Anterior cingulate cortex (tissue), 58 donors: ENCODE measurements around the gene SERPINA9.
A peak's percentile ranks its signal among the peaks of the same experiment; 100 is the strongest.

ENCODE experiments used
- DNase-seq, 58 donors: peaks; one replicate each; lab custom pipeline; 2025; lab: John Stamatoyannopoulos, UW

The SERPINA9 gene

DNA sequence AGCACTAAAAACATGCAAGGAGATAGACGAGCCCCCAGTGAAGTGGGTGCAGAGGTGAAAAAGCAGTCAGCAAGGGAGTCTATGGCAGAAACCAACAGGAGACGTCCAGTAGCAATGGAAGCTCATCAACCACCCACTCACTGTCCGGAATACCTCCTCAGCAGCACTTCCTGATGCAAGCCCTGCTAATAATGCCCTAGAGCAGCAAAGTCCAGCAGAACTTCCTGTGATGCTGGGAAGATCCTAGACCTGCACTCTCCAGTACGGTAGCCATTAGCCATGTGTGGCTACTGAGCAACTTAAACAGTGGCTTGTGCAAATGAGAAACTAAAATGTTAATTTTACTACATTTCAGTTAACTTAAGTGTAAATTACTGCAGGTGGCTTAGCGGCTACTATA is 11.0 kb downstream of the SERPINA9 start:
- no peak for DNase-seq

DNA sequence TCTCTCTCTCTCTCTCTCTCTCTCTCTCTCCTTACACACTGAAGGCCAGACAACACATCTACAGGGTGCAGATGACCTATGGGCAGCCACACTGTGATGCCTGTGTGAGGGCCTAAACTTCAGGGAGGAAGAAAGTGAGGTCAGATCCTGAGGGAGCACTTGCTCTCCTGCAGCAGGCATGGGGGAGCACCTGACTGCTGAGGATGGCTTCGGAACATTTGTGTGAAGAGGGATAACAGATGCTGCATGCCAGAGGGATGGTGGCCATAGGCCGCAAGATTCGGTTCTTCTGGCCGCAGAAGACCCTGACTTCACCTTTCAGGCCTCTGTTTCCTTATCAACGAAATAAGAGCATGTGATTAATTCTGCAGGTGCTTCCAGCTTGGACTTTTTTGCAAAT is 11.7 kb downstream of the SERPINA9 start:
- DNase-seq: no peak

DNA sequence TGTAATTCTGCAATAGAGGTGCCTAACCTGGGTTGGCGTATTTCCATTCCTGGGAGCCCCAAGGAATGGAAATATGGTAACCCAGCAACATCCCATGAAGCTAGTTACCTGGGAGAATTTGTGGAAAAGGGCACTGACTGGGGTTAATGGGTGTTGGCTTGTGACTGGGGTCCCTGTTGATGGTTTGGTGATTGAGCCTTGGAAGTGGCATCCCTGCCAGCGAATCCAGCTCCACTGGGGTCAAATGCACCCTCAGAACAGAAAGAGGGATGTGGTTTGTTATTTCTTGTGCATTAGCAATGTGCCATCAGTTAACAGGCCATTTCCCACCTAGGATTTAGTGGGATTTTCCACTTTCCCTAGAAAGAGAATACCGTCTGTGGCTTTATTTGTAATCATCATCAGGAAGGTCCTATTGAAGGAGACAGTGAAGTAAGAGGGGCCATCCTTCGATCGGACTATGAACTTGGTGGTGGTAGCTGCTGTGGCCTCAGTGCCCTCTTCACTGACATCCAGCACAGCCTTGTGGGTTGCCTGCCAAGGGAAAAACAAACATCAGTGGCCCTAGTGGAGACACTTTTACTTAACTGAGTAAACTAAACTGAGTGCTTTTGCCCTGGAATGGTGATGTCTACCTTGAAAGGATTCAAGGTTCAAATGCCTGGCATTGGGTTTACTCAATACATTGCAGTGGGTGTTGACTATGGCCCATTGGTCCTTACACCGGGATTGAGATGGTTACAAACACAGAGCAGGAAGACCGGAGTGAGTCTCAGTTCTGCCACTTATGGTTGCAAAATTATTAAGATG is 13.0 kb downstream of the SERPINA9 start:
- no peak for DNase-seq

DNA sequence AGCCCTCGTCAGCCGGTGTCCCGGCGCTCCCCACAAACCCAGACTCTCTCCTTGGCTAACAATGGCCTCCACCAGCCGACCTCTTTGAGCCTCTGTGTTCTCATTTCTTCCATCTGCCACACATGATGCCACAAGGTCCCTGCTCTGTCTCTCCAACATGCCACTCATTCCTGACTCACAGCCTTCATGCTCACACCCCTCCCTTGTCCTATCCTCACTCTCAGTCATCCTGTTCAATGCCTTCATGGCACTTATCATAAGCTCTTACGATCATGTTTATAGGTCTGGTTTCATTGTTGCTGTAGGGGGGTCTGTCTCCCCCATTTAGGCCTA is 13.8 kb downstream of the SERPINA9 start:
- DNase-seq: no peak

DNA sequence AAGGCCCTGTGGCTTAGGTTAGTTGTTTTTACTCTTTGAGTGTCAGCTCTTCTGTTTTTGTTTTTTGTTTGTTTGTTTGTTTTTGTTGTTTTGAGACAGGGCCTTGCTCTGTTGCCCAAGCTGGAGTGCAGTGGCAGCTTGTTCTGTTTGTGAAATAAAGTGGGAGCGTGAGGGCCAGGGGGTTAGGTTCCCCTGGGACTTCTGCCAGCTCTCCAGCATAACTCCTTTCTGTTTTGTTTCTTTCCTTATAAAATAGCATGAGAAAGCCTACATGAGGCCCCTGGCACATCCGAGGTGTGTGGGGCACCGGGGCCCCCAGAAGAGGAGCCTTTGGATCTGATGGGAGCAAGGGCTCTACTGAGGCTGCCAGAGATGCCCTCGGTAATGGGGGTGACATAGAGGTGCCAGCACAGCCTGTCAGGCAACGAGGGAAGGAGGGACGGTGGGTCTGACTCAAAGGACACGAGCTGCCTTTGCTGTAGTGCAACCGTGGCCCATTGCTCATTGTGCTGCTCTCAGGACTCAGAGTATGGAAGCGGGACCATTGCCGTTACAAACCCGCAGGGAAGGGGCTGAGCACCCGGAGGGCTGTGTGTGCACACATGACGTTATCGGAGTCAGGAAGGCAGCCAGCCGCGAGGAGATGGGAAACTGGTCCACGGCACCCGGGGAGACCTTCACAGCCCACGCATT is 14.3 kb downstream of the SERPINA9 start:
- no peak for DNase-seq

DNA sequence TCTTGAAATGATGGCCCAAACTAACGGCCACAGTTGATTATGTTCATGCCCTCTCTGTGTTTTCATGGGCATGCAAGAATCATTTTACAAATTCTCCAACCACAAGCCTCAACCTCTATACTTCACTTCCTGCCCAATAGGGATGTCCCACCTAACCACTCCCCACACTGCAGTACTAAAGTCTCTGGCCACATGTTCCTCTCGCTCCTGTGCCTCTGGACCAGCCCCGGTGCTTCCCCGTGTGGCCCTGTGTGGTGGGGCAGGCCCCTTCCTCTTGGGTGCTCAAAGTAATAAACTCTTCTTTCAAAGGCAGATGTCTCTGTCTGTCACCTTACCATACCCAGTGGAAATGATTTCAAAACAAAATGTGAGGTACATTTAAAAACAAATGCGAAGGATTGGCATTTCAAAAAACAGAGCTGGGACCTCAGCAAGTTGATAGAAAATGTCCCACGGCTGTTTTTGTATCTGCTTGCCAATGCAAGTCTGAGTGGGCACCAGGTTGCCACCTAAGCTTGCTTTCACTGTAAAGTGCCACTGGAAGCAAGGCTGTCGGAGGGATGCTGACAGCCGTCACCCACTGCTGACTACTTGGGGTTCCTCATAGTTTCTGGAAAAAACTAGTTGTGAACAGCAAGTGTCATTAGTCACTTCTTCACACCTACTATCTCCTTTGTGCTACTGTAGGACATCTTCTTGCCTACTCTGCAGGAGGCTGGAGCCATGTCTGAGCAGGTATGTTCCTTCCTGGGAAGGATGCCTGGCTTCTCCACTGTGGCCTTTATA is 15.2 kb downstream of the SERPINA9 start:
- no peak for DNase-seq

DNA sequence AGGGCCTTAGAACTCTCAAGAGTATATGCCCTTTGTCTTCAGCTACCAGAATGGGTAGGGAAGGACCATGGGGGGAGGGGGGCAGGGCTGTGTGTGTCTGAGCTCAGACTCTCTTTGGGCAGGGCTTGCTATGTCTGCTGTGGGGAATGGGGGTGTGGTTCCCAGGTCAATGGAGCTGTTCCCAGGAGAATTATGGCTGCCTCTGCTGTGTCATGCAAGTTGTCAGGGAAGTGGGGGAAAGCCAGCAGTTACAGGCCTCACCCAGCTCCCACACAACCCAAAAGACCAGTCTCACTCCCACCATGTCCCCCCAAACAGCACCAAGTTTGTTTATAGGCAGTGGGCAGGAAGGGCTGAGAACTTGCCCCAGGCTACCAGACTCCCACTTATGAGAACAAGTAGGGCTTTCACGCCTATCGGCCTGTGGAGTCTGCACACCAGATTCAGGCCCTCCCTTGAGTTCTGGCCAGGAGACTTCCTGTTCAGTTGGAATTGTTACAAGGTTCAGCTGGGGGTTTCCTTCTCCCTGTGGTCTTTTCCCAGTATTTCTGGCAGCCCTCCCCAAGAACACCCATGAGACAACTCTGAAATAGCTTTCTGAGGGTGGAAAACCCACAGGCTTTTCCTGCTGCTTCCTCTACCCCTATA is 17.3 kb downstream of the SERPINA9 start:
- DNase-seq: no peak

DNA sequence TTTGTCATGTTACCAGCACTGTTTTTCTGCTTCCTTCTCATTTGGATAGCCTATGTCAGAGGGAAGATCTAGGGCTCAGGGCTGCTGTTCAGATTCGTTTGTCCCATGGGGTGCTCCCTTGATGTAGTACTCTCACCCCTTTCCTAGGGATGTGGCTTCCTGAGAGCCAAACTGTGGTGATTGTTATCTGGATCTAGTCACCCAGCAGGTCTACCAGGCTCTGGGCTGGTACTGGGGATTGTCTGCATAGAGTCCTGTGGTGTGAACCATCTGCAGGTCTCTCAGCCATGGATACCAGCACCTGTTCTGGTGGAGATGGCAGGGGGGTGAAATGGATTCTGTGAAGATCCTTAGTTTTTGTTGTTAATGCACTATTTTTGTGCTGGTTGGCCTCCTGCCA is 17.9 kb downstream of the SERPINA9 start:
- no peak for DNase-seq

DNA sequence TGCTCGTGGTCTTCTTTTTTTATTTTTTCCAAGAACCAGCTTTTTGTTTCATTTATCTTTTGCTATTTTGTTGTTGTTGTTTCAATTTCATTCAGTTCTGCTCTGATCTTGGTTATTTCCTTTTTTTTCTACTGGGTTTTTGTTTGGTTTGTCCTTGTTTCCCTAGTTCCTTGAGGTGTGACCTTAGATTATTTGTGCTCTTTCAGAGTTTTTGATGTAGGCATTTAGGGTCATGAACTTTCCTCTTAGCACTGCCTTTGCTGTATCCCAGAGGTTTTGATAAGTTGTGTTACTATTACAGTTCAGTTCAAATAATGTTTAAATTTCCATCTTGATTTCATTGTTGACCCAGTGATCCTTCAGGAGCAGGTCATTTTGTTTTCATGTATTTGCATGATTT is 20.1 kb downstream of the SERPINA9 start:
- no peak for DNase-seq

DNA sequence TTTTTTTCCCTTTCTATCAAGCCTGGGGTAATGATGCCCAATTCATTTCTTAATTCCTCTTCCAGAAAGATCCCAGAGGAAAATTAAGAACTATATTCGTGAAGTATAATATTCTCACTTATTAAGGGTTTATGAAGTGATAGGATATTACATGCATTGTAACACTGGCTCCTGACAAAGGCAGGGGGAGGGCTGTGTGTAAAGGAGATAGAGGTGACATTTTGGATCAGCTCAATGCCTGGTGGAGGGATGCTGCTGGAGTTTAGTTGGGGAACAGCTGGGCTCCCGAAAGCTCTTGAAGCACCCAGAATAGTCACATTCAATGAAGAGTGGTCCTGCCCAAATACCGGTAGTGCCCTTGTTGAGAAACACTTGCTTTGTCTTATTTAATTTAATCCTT is 24.2 kb downstream of the SERPINA9 start:
- no peak for DNase-seq

DNA sequence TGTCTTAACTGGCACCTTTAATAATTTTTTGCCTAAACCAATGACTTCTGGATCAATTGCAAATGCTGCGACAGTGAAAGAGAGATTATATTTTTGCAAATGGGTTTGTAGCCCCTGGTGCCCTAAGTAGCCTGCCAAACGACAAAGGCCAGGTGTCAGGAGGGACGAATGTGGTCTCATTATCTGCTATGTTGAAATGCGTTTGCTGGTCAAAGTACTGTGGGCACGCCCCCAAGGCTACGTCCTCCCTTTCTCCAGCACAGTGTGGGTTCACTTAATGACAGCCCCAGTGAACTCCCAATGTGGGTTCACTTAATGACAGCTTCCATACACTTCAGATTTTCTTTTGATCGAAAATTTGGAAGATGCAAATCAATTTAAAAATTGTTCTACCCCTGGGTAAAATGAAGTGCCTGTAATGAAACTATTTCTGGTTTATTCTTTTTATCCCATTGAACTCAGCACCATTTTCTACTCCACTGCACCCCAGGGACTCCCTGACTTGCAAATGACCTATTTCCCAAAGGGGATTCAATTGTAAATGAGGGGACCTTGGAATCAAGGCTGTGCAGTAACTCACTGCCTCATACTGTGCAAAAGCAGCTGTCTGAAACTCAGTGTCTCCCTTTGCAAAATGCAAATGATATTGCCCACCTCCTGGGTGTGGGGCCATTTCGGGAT is 24.8 kb downstream of the SERPINA9 start:
- DNase-seq: no peak

DNA sequence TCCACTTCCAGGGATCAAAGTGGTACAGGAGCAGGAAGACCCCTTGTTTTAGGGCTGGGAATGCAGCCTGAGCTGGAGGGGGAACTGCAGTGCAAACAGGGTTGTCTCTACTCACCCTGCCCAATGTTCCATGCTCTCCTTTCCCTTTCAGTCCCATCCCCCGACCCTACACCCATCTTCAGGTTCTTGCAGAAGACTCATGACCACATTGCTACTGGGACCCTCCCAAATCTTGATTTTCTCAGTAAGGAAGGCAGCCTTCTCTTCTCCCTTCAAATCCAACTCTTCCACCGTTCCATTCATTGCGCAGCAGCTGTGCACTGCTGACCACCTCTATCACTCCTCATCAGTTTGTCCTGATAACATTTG is 25.3 kb downstream of the SERPINA9 start:
- DNase-seq: no peak

DNA sequence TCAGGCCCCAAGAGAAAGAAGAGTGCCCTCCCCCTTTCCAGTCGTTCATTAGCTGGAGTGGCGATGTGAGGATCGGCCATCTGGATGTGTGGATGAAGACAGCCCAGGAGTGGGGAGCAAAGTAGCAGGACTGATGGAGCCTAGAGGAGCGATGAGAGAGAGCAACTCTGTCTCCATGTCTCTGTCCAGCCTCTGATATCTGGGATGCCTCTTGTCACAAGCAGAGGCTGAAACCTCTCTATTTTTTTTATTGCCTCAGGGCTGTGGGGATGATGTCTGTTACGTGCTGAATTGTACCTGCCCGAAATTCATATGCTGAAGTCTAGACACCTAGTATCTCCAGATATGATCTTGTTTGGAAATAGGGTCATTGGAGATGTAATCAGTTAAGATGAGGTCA is 26.1 kb downstream of the SERPINA9 start:
- no peak for DNase-seq

DNA sequence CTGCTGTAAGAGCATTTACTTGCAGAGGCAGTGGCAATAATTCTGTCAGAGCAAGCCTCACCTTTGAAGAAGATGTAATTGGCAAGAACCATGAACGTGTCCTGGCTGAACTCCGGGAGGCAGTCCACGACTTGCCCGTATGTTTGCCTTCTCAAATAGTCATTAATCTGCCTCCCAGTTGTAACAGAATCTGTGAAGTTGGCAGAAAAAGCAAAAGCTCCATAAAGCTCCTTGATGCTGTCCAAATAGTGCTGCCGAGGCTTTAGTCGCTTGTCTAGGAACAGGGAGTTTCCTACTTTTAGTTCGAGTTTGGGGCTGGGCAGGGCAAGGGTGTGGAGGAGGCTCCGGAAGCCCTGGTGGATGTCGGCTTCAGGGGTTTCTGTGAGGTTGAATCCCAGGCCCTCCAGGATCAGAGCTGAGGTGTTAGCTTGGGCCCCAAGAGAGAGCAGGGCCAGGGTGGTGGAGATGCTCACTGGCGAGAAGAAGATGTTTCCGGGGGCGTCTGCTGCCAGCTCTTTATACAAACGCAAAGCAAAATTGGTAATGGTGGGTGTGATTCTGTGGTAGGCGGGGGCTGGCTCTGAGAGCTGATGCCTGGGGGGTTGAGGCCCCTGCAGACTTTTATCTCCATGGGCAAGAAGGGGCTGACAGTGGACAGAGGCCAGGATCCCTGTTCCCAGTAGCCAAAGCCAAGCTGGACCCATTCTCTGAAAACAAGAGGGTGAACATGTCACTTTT is 27.8 kb downstream of the SERPINA9 start:
- peak in 1 of 58 donors; percentile 8 for DNase-seq

DNA sequence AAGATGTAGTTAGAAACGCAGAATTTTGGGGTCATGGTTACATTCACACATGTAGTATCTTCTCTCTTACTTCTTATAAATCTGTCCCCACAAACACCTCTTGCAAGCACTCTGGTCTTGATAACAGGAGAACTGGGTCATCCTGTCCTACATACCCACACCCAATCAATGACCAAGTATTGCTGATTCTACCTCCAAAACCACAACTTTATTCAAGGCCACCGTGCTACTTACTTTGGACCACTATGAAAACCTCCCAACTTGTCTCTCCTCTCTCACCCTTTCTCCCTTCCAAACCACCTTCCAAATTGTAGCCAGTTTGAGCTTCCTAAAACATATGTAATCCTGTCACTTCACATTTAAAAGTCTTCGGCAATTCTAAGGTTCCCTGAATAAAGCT is 28.8 kb downstream of the SERPINA9 start:
- no peak for DNase-seq

DNA sequence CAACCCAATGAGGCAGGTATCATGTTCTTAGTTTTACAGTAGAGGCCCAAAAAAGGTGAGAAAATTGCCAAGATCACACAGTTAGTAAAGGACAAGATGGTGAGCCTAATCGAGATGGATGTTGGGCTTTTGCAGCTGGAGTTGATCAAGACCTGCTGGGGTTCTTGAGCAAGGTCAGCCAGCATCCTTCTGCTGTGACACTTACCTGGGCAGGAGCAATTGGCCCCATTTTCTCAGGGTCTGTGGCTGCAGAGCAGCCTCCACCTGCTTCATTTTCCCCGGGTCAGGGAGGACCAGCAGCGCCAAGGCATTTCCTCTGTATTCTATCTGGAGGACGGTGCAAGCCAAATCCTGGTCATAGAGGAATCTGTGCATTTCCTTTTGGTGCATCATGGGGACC is 29.9 kb downstream of the SERPINA9 start:
- no peak for DNase-seq

DNA sequence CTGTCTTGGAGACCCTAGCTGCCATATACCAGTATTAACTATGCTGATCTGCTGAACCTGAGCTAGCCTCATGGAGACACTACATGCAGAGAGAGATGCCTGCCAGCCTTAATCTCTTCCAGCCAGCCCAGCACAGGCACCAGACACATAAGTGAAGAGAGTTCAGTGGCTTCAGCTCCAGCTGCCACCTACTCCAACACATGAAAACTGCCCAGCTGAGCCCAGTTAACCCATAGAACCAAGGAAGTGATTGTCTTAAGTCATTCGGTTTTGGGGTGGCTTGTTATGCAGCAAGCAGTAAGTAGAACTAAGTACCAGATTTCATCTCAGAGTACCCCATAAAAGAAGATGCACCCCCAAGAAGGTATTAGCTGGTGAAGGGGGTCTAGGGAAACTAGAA is 31.0 kb downstream of the SERPINA9 start:
- DNase-seq: no peak

DNA sequence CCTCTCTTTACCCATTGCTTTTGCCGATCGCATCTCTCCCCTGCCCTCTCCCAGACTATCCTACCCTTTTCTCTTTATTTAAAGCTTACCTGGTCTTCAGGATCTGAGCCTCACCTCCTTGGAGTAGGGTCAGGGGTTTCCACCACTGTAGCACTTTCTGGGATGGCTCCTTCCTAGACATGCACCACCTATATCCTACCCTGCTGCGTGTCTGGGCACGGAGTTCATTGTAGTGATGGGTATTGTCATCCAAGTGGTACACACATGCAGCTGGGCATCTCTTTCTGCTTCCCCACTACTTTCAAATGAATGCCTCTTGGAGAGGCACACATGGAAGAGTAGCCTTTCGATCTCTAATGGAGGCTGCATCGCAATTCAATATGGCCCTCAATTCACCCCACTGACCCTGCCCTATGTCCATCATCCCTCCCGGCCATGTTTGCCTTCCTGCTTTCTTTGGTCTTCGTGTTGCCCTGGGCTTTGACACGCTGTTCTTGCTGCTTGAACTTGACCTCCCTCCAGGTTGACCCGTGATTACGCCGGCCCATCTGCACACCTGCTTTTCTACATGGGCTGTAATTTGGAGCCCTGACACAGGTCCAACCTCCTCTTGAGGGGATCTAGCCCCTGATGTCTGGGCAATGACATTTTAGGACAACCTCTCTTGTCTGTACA is 34.3 kb downstream of the SERPINA9 start:
- DNase-seq: no peak

DNA sequence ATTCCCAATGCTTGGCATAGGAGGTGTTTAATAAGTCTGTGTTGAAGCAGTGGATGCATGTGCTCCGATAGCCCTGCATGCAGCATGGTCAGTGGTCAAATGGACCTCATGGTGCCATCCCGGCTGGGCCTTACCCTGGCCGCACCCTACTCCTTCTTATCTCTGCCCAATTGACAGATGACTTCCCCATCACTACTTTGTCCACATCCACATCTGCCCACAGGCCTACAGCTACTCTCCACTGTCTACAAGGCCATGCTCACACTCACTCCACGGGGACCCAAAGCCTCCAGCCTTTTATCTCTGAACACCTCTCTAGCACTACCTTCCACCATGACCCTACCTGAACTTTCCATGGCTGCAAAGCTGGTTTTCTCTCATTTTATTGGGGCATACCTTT is 34.9 kb downstream of the SERPINA9 start:
- DNase-seq: no peak
